Ishikawa (cell line): ENCODE measurements around the gene ALDH1L1.

ENCODE experiments used
- CEBPB ChIP-seq: IDR thresholded peaks from 2 replicates; pipeline ENCODE4 v1.6.1; 2012
- CREB1 ChIP-seq: IDR thresholded peaks from 2 replicates; pipeline ENCODE4 v1.6.1; 2012; ENCODE audit warnings: low read depth
- EGR1 ChIP-seq: IDR thresholded peaks from 2 replicates; pipeline ENCODE4 v1.6.1; 2012
- EP300 ChIP-seq: IDR thresholded peaks from 2 replicates; pipeline ENCODE4 v1.6.1; 2012; ENCODE audit warnings: borderline replicate concordance
- FOXM1 ChIP-seq: IDR thresholded peaks from 2 replicates; pipeline ENCODE4 v1.6.1; 2012; ENCODE audit warnings: low read depth, borderline replicate concordance
- NFIC ChIP-seq: IDR thresholded peaks from 2 replicates; pipeline ENCODE4 v1.6.1; 2012
- RAD21 ChIP-seq: IDR thresholded peaks from 2 replicates; pipeline ENCODE4 v1.6.1; 2012; ENCODE audit warnings: low read depth
- REST ChIP-seq: IDR thresholded peaks from 2 replicates; pipeline ENCODE4 v1.6.1; 2012; ENCODE audit warnings: low read depth, mild to moderate bottlenecking
- TAF1 ChIP-seq: IDR thresholded peaks from 2 replicates; pipeline ENCODE4 v1.6.1; 2012; ENCODE audit warnings: low read depth, mild to moderate bottlenecking
- TCF12 ChIP-seq: IDR thresholded peaks from 2 replicates; pipeline ENCODE4 v1.6.1; 2012; ENCODE audit warnings: low read depth
- TEAD4 ChIP-seq: IDR thresholded peaks from 2 replicates; pipeline ENCODE4 v1.6.1; 2012
- YY1 ChIP-seq: IDR thresholded peaks from 2 replicates; pipeline ENCODE4 v1.6.1; 2012; ENCODE audit warnings: low read depth
- ZBTB7A ChIP-seq: IDR thresholded peaks from 2 replicates; pipeline ENCODE4 v1.6.1; 2012; ENCODE audit warnings: low read depth
- TF ChIP-seq, protein P1 (sequence below): IDR thresholded peaks from 2 replicates; pipeline ENCODE4 v1.6.1; 2012
- TF ChIP-seq, protein P2 (sequence below): IDR thresholded peaks from 2 replicates; pipeline ENCODE4 v1.6.1; 2012

ALDH1L1 gene

GRCh38 chr3:126126811-126127431 is 53.5 kb downstream of the ALDH1L1 start:
- TF ChIP-seq TAF1 (no peak), EGR1 (no peak), EP300 (no peak), TEAD4 (no peak), YY1 (no peak), CEBPB (no peak), RAD21 (no peak), NFIC (no peak), TCF12 (no peak), REST (no peak), ZBTB7A (no peak), FOXM1 (no peak)
- TF ChIP-seq, protein P1, sequence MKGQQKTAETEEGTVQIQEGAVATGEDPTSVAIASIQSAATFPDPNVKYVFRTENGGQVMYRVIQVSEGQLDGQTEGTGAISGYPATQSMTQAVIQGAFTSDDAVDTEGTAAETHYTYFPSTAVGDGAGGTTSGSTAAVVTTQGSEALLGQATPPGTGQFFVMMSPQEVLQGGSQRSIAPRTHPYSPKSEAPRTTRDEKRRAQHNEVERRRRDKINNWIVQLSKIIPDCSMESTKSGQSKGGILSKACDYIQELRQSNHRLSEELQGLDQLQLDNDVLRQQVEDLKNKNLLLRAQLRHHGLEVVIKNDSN: no peak

DNA sequence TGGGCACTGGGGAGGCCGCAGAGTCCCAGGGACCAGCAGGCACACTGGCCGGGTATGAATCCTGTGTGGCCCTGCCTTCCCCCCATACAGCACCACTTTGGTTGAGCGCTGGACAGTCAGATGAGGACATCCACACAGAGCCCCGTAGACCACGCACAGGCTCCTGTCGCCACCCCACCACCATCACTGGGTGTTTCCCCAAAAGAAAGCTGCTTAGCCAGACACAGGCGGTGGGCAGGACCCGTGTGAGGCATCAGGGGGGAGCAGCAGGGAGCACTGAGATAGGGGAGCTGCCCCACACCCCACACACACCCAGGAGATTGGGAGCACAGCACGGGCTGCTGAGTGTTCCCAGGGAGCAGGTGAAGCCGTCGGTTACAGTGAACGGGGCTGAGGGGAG is 54.1 kb downstream of the ALDH1L1 start:
- TF ChIP-seq FOXM1: no peak
- TF ChIP-seq EP300: no peak
- TF ChIP-seq TAF1: no peak
- TF ChIP-seq ZBTB7A: no peak
- no peak for TF ChIP-seq REST
- no peak for TF ChIP-seq EGR1
- TF ChIP-seq TEAD4: no peak
- no peak for TF ChIP-seq NFIC
- TF ChIP-seq, protein P2, sequence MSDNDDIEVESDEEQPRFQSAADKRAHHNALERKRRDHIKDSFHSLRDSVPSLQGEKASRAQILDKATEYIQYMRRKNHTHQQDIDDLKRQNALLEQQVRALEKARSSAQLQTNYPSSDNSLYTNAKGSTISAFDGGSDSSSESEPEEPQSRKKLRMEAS: no peak
- no peak for TF ChIP-seq YY1
- no peak for TF ChIP-seq CREB1
- no peak for TF ChIP-seq TCF12

DNA sequence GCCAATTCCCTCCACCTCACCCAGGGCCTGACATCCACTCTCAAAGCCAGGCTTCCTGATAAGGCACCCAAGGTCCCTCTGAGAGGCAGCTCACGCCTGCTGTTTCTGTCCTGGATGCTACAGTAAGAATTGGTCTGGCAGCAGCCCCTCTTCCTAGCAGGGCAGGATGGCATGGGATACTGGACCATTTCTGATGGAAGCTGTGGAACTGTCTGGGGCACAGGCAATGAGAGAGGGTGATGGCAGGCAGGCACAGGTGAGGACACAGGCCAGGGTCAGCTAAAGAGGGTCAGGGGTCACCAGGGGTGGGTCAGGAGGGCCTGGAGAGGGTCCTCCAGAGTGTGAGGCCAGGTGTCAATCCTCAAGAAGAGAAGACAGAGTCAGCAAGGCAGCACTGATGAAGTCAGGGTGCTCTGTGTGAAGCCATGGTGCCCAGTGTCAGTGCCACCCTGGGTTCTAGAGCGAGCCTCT is 54.6 kb downstream of the ALDH1L1 start:
- TF ChIP-seq TEAD4 (no peak), EGR1 (no peak), YY1 (no peak), ZBTB7A (no peak), REST (no peak), CREB1 (no peak)
- TF ChIP-seq, protein P1: no peak

DNA sequence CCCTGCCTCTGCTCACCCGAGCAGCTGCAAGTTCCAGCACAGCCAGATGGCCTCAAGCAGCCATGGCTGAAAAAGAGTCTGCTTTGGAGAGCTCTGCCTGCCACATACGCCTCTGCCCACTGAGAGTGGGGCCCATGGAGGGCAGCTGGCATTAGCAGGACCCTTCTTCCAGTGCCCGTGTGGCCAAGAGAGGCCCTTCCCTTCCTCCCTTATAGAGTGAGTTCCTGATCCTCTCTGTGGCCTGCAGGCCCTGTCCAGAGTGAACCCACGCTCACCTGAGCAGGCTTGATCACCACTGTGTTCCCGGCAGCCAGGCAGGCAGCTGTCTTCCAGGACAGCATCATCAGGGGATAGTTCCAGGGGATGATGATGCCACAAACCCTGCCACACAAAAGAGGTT is 55.0 kb downstream of the ALDH1L1 start:
- TF ChIP-seq YY1: no peak
- TF ChIP-seq, protein P2: no peak
- no peak for TF ChIP-seq CEBPB
- TF ChIP-seq ZBTB7A: no peak
- no peak for TF ChIP-seq REST
- no peak for TF ChIP-seq TEAD4
- TF ChIP-seq TAF1: no peak
- TF ChIP-seq, protein P1: no peak
